AG04449 (cell line): ENCODE data around the gene PRICKLE2.

Experiments
- CTCF ChIA-PET: fragments of 350-600 bp; formaldehyde crosslinking; extraction: SDS; loops from one replicate; lab custom pipeline; 2021; ENCODE audit warnings: antibody characterized with exemption; lab: Yijun Ruan, JAX
- POLR2A ChIA-PET: fragments of 400-600, 350-600 bp; formaldehyde crosslinking; extraction: SDS; loops from one replicate; lab custom pipeline; 2020; ENCODE audit warnings: antibody characterized with exemption, inconsistent platforms; lab: Yijun Ruan, JAX
- DNase-seq: peaks from one replicate; pipeline ENCODE4 v3.0.0-alpha.2; 2010; ENCODE audit warnings: low read depth, low spot score
- H3K4me3 ChIP-seq: 2 replicates; pipeline ENCODE4 v1.5.1; 2011; ENCODE audit warnings: low read depth, mild to moderate bottlenecking, control low read depth, low read length
- CTCF ChIP-seq: IDR thresholded peaks from one replicate; pipeline ENCODE4 v1.5.1; 2011; ENCODE audit warnings: mild to moderate bottlenecking, moderate library complexity, low read length, control low read depth, inconsistent platforms; ENCODE audit not compliant: insufficient read depth; ENCODE audit errors: missing control alignments

Gene PRICKLE2

GRCh38 chr3:64143409-64144130, 81.7 kb downstream of the PRICKLE2 start:
- no peak overlapping the region for H3K4me3 ChIP-seq
- TF ChIP-seq CTCF = no peak
- no peak for DNase-seq
- POLR2A ChIA-PET = interaction anchor here (0.8 kb wide), 1 partner anchor 96 kb away, joined by 3 read pairs; no protein-coding TSS in a partner anchor
- CTCF ChIA-PET = interaction anchor here (0.9 to 1.7 kb wide), 3 partner anchors 23 to 321 kb away, joined by 3 to 5 read pairs (median 3); no protein-coding TSS in a partner anchor

- DNase-seq = no peak
- no peak overlapping the region for H3K4me3 ChIP-seq
- TF ChIP-seq CTCF = no peak
- ChIA-PET CTCF (interaction anchor here (1.6 kb wide), 1 partner anchor 118 kb away, joined by 5 read pairs; the partner anchor contains the start of gene PSMD6), POLR2A (no interaction called here)
Observed at GRCh38 chr3:64141476-64141875, 83.8 kb downstream of the PRICKLE2 start.

GRCh38 chr3:64140651-64141050, 84.6 kb downstream of the PRICKLE2 start:
- no peak for DNase-seq
- no peak overlapping the region for H3K4me3 ChIP-seq
- no peak for TF ChIP-seq CTCF
- POLR2A ChIA-PET = no interaction called here
- CTCF ChIA-PET = no interaction called here

GRCh38 chr3:64138656-64139375, 86.5 kb downstream of the PRICKLE2 start:
- ChIA-PET CTCF (no interaction called here), POLR2A (no interaction called here)
- H3K4me3 ChIP-seq = no peak overlapping the region
- no peak for DNase-seq
- TF ChIP-seq CTCF = no peak

- no peak overlapping the region for H3K4me3 ChIP-seq
- no peak for DNase-seq
- ChIA-PET CTCF (interaction anchor here (0.8 to 1.9 kb wide), 2 partner anchors 10 to 15 kb away, joined by 3 to 4 read pairs; no protein-coding TSS in a partner anchor), POLR2A (no interaction called here)
- TF ChIP-seq CTCF = no peak
Observed at GRCh38 chr3:64138046-64138445, 87.2 kb downstream of the PRICKLE2 start.

- ChIA-PET POLR2A (no interaction called here), CTCF (interaction anchor here (1.1 kb wide), 2 partner anchors 9 to 112 kb away, joined by 3 read pairs; partner anchors contain the start of gene PSMD6)
- H3K4me3 ChIP-seq = no peak overlapping the region
- DNase-seq = no peak
- TF ChIP-seq CTCF = no peak
Observed at GRCh38 chr3:64134882-64135281, 90.4 kb downstream of the PRICKLE2 start.
